ENCODE results near the gene MYO15A.
A peak's percentile ranks its signal among the peaks of the same experiment; 100 is the strongest.

Gene MYO15A

GRCh38 chr17:18179196-18179595 lies 70.6 kb downstream of the MYO15A start:
- TF ChIP-seq JUND (IDR thresholded peaks at IDR 0.05; ENCODE audit: low read depth) = no peak
- in situ Hi-C loops (cut with HindIII; ENCODE audit: low pct_unique_long_range_greater_than_20kb, low sequenced_read_pairs) = no loop called here
- no peak for DNase-seq (ENCODE audit: low read depth in 1 of 2, low spot score in 1 of 2)

- TF ChIP-seq JUND (IDR thresholded peaks at IDR 0.05; ENCODE audit: low read depth) = no peak
- no peak for DNase-seq (ENCODE audit: low read depth in 1 of 2, low spot score in 1 of 2)
- in situ Hi-C loops (cut with HindIII; ENCODE audit: low pct_unique_long_range_greater_than_20kb, low sequenced_read_pairs) = no loop called here
Observed at GRCh38 chr17:18179804-18180203, 71.2 kb downstream of the MYO15A start.

- TF ChIP-seq JUND (IDR thresholded peaks at IDR 0.05; ENCODE audit: low read depth) = no peak
- DNase-seq (ENCODE audit: low read depth in 1 of 2, low spot score in 1 of 2) = no peak
- in situ Hi-C loops (cut with HindIII; ENCODE audit: low pct_unique_long_range_greater_than_20kb, low sequenced_read_pairs) = no loop called here
Observed at GRCh38 chr17:18181358-18181757, 72.8 kb downstream of the MYO15A start.

GRCh38 chr17:18182110-18182977 lies 73.8 kb downstream of the MYO15A start:
- in situ Hi-C loops (cut with HindIII; ENCODE audit: low pct_unique_long_range_greater_than_20kb, low sequenced_read_pairs) = no loop called here
- no peak for TF ChIP-seq JUND (IDR thresholded peaks at IDR 0.05; ENCODE audit: low read depth)
- DNase-seq (ENCODE audit: low read depth in 1 of 2, low spot score in 1 of 2) = no peak

GRCh38 chr17:18182978-18183333 lies 74.4 kb downstream of the MYO15A start:
- in situ Hi-C loops (cut with HindIII; ENCODE audit: low pct_unique_long_range_greater_than_20kb, low sequenced_read_pairs) = no loop called here
- TF ChIP-seq JUND (IDR thresholded peaks at IDR 0.05; ENCODE audit: low read depth) = no peak

GRCh38 chr17:18183334-18184142 lies 75.0 kb downstream of the MYO15A start, which contains the start of gene ALKBH5:
TSS of gene ALKBH5 (plus strand) at chr17:18183828. CDS start at chr17:18184244, 416 bp downstream.
- TF ChIP-seq JUND (IDR thresholded peaks at IDR 0.05; ENCODE audit: low read depth) = no peak
- in situ Hi-C loops (cut with HindIII; ENCODE audit: low pct_unique_long_range_greater_than_20kb, low sequenced_read_pairs) = no loop called here
- DNase-seq (ENCODE audit: low read depth in 1 of 2, low spot score in 1 of 2) = peak; percentile 96 to 99

More at GRCh38 chr17:18182978-18183333, 74.4 kb downstream of the MYO15A start:
- peak in 1 of 2 experiments; percentile 52 for DNase-seq (ENCODE audit: low read depth in 1 of 2, low spot score in 1 of 2)

- in situ Hi-C loops (cut with HindIII; ENCODE audit: low pct_unique_long_range_greater_than_20kb, low sequenced_read_pairs) = no loop called here
- no peak for TF ChIP-seq JUND (IDR thresholded peaks at IDR 0.05; ENCODE audit: low read depth)
- peak in 1 of 2 experiments; percentile 25 for DNase-seq (ENCODE audit: low read depth in 1 of 2, low spot score in 1 of 2)
Observed at GRCh38 chr17:18184143-18185031, 75.8 kb downstream of the MYO15A start.

- TF ChIP-seq JUND (IDR thresholded peaks at IDR 0.05; ENCODE audit: low read depth) = no peak
Observed at GRCh38 chr17:18185391-18185790, 76.8 kb downstream of the MYO15A start.

GRCh38 chr17:18185832-18186626 lies 77.5 kb downstream of the MYO15A start:
- in situ Hi-C loops (cut with HindIII; ENCODE audit: low pct_unique_long_range_greater_than_20kb, low sequenced_read_pairs) = no loop called here

More at GRCh38 chr17:18185391-18185790, 76.8 kb downstream of the MYO15A start:
- DNase-seq (ENCODE audit: low read depth in 1 of 2, low spot score in 1 of 2) = no peak
- in situ Hi-C loops (cut with HindIII; ENCODE audit: low pct_unique_long_range_greater_than_20kb, low sequenced_read_pairs) = no loop called here

GRCh38 chr17:18186627-18186982 lies 78.0 kb downstream of the MYO15A start:
- in situ Hi-C loops (cut with HindIII; ENCODE audit: low pct_unique_long_range_greater_than_20kb, low sequenced_read_pairs) = no loop called here
- no peak for DNase-seq (ENCODE audit: low read depth in 1 of 2, low spot score in 1 of 2)
- no peak for TF ChIP-seq JUND (IDR thresholded peaks at IDR 0.05; ENCODE audit: low read depth)

More at GRCh38 chr17:18185832-18186626, 77.5 kb downstream of the MYO15A start:
- TF ChIP-seq JUND (IDR thresholded peaks at IDR 0.05; ENCODE audit: low read depth) = no peak
- DNase-seq (ENCODE audit: low read depth in 1 of 2, low spot score in 1 of 2) = no peak

- no peak for DNase-seq (ENCODE audit: low read depth in 1 of 2, low spot score in 1 of 2)
- in situ Hi-C loops (cut with HindIII; ENCODE audit: low pct_unique_long_range_greater_than_20kb, low sequenced_read_pairs) = no loop called here
- no peak for TF ChIP-seq JUND (IDR thresholded peaks at IDR 0.05; ENCODE audit: low read depth)
Observed at GRCh38 chr17:18187226-18187625, 78.7 kb downstream of the MYO15A start.
